Measurements from ENCODE around the gene ADAMTSL4.
"Not testable (repeated sequence)": the region's sequence is repeated elsewhere in the genome, so short reads cannot be mapped to it uniquely, and the experiment has no call there.

GRCh38 chr1:150605451-150605731 is 56.2 kb downstream of the ADAMTSL4 start:
- TF ChIP-seq CTCF, POLR2AphosphoS5, POLR2A (IDR thresholded peaks at IDR 0.05): not testable (repeated sequence)
